GM12878 (cell line): Measurements from ENCODE around the gene TYRP1. TPM values are rescaled to one million over a fixed set of nuclear protein-coding genes. Genes with fewer than 3 reads are reported as not detected.

ENCODE experiments used
- ATAC-seq: fragments of 200-7000 bp; cut with Tn5 transposase; 3 replicates; pipeline ENCODE4 v1.9.1; 2020; ENCODE audit warnings: mild to moderate bottlenecking, moderate library complexity
- BruUV-seq: library from RNA; stranded (reverse); fragments of 400-500 nt; replicated peaks from 2 replicates; lab custom pipeline; 2021; lab: Mats Ljungman, UMichigan
- CTCF ChIA-PET: fragments of 300-600 bp; sonication (Branson Sonifier 250); formaldehyde crosslinking; extraction: SDS; loops from one replicate; lab custom pipeline; 2021; ENCODE audit warnings: inconsistent platforms; lab: Yijun Ruan, JAX
- POLR2A ChIA-PET: fragments of 350-600 bp; formaldehyde crosslinking; extraction: SDS; loops from one replicate; lab custom pipeline; 2021; ENCODE audit warnings: inconsistent platforms; lab: Charles Lee
- RAD21 ChIA-PET: fragments of 300-600 bp; sonication (Branson Sonifier 250); formaldehyde crosslinking; loops from one replicate; lab custom pipeline; 2023; ENCODE audit warnings: antibody characterized with exemption; ENCODE audit not compliant: unreplicated experiment; lab: Charles Lee
- SMC1A ChIA-PET: fragments of 300-600 bp; sonication (Branson Sonifier 250); formaldehyde crosslinking; loops from one replicate; lab custom pipeline; 2023; ENCODE audit not compliant: unreplicated experiment, uncharacterized antibody; lab: Charles Lee
- DNase-seq: peaks from one replicate; pipeline ENCODE4 v3.0.0-alpha.2; 2011; ENCODE audit warnings: low read depth, low spot score
- FAIRE-seq: peaks from 3 replicates; lab custom pipeline; 2011; peaks lifted over from hg19 to GRCh38; lab: Jason Lieb, UNC
- H2AFZ ChIP-seq: 2 replicates; pipeline ENCODE4 v1.6.0; 2011; ENCODE audit warnings: low read depth, low read length, control low read depth; ENCODE audit not compliant: control insufficient read depth
- H3K27ac ChIP-seq: 2 replicates; pipeline ENCODE4 v1.5.1; 2011; ENCODE audit warnings: control low read depth; ENCODE audit not compliant: control insufficient read depth, insufficient read depth
- H3K27me3 ChIP-seq, 2 experiments: replicated peaks in 1 of 2; 2 replicates each; pipeline versions ENCODE4 v1.6.0 to v1.6.1; 2011; ENCODE audit warnings: low read length in 1 of 2; ENCODE audit not compliant: control insufficient read depth in 2 of 2, insufficient read depth in 2 of 2
- H3K36me3 ChIP-seq, 2 experiments: 2 replicates each; pipeline ENCODE4 v1.5.1; 2011; ENCODE audit warnings: low read length in 1 of 2; ENCODE audit not compliant: control insufficient read depth in 2 of 2, insufficient read depth in 2 of 2
- H3K4me1 ChIP-seq: 2 replicates; pipeline ENCODE4 v1.6.1; 2011; ENCODE audit warnings: mild to moderate bottlenecking, low read length, moderate library complexity, mixed read lengths; ENCODE audit not compliant: control insufficient read depth, insufficient read depth
- H3K4me2 ChIP-seq: 2 replicates; pipeline ENCODE4 v1.6.0; 2011; ENCODE audit warnings: control low read depth; ENCODE audit not compliant: control insufficient read depth, insufficient read depth
- H3K4me3 ChIP-seq: fragments of 200-600 bp; sonication (generic); 2 replicates; pipeline ENCODE4 v1.5.1; 2016
- H3K79me2 ChIP-seq: 2 replicates; pipeline ENCODE4 v1.6.0; 2011; ENCODE audit warnings: low read length; ENCODE audit not compliant: control insufficient read depth, insufficient read depth
- H3K9ac ChIP-seq: 2 replicates; pipeline ENCODE4 v1.8.0; 2011; ENCODE audit warnings: low read length, control low read depth, mixed read lengths; ENCODE audit not compliant: control insufficient read depth, insufficient read depth
- H3K9me3 ChIP-seq: replicated peaks from 3 replicates; pipeline ENCODE4 v1.5.1; 2011; ENCODE audit warnings: mild to moderate bottlenecking, low read length; ENCODE audit not compliant: control insufficient read depth, insufficient read depth
- H4K20me1 ChIP-seq: 2 replicates; pipeline ENCODE4 v1.6.0; 2011; ENCODE audit not compliant: control insufficient read depth, insufficient read depth
- BCL3 ChIP-seq: IDR thresholded peaks from 2 replicates; pipeline ENCODE4 v1.6.1; 2011; ENCODE audit warnings: borderline replicate concordance, low read depth, mild to moderate bottlenecking, moderate library complexity, low read length; ENCODE audit not compliant: insufficient read depth, poor library complexity, severe bottlenecking
- E2F4 ChIP-seq: IDR thresholded peaks from 2 replicates; pipeline ENCODE4 v1.6.1; 2012; ENCODE audit warnings: low read depth, low read length, improper control_type of control experiment
- REST ChIP-seq: IDR thresholded peaks from 2 replicates; pipeline ENCODE4 v1.6.1; 2012; ENCODE audit warnings: mild to moderate bottlenecking, low read depth, low read length
- SIN3A ChIP-seq: IDR thresholded peaks from 2 replicates; pipeline ENCODE4 v1.6.1; 2012; ENCODE audit warnings: low read depth, low read length, improper control_type of control experiment
- in situ Hi-C: fragments of 300-500 bp; cut with MboI; formaldehyde crosslinking; loops from 9 replicates; pipeline ENCODE4 v1.14.3; 2018; ENCODE audit warnings: mixed read lengths
- intact Hi-C: fragments of 100-400 bp; cut with micrococcal nuclease; formaldehyde crosslinking; loops from one replicate; pipeline ENCODE4 v1.14.2; 2022; ENCODE audit not compliant: unreplicated experiment
- polyA plus RNA-seq, 11 experiments: library from polyadenylated mRNA; depleted of rRNA in 4 of 11; unstranded in 6 of 11; stranded (reverse) in 5 of 11; fragments of >200 nt; fragmentation: Nextera tagmentation in 4 of 11; fragmentation: Illumina TruSeq in 1 of 11; extraction: Ambion mirVana in 4 of 11; extraction: Trizol in 1 of 11; gene quantifications; 1 replicate in 1 of 11; 2 replicates in 10 of 11; pipeline versions ENCODE4 v1.2.1 to v1.2.3, GENCODE V29; 2011 to 2016; ENCODE audit warnings: inconsistent platforms in 2 of 11, missing spikeins in 2 of 11, low read depth in 1 of 11
- total RNA-seq, 4 experiments: library from RNA; depleted of rRNA in 3 of 4; stranded (reverse); fragments of >200 nt in 3 of 4; fragmentation: Illumina TruSeq in 1 of 4; extraction: Trizol in 1 of 4; gene quantifications; 2 replicates each; pipeline versions ENCODE4 v1.2.1 to v1.2.3, GENCODE V29; 2013 to 2021

TYRP1 gene
- total and polyA plus RNA-seq, 10 of the 15 experiments (the other 5 are each of a cell fraction or from before 2014, with no cell fraction given): 0.01 TPM; not detected in 9

DNA sequence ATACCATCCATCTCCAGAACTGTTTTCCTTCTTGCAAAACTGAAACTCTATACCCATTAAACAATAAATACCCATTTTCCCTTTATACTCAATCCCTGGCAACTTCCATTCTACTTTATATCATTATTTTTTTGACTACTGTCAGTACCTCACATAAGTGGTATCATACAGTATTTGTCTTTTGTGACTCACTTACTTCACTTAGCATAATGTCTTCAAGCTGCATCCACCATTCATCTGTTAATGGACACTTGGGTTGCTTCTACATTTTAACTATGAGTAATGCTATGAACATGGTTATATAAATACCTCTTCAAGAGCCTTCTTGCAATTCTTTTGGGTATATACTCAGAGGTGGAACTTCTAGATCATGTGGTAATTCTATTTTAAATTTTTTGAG is 11.6 kb upstream of the TYRP1 start:
- TF ChIP-seq SIN3A: no peak
- TF ChIP-seq E2F4: no peak
- no peak for TF ChIP-seq REST
- no peak for TF ChIP-seq BCL3
- Histone ChIP-seq H3K9me3 (no peaks in the 10 kb centered on the region), H3K4me2 (no peak overlapping the region), H3K27ac (no peak overlapping the region), H3K4me3 (no peak overlapping the region), H3K36me3 (no peaks in the 10 kb centered on the region), H2AFZ (no peak overlapping the region), H3K27me3 (no peaks in the 10 kb centered on the region), H3K79me2 (no peaks in the 10 kb centered on the region), H4K20me1 (no peaks in the 10 kb centered on the region), H3K4me1 (no peaks in the 10 kb centered on the region), H3K9ac (no peak overlapping the region)
- no TSS peak for BruUV-seq
- DNase-seq (no peak), FAIRE-seq (no peak), ATAC-seq (no peak)
- ChIA-PET POLR2A (no interaction called here), RAD21 (no interaction called here), CTCF (no interaction called here), SMC1A (no interaction called here)
- in situ Hi-C loops (no loop called here), intact Hi-C loops (no loop called here)
